Dedifferentiated amniotic fluid mesenchymal stem cell (primary cell): ENCODE results near the gene CCDC33.

ENCODE experiments used
- DNase-seq: peaks from one replicate; pipeline ENCODE4 v3.0.0-alpha.2; 2016; ENCODE audit errors: extremely low spot score

CCDC33 gene

DNA sequence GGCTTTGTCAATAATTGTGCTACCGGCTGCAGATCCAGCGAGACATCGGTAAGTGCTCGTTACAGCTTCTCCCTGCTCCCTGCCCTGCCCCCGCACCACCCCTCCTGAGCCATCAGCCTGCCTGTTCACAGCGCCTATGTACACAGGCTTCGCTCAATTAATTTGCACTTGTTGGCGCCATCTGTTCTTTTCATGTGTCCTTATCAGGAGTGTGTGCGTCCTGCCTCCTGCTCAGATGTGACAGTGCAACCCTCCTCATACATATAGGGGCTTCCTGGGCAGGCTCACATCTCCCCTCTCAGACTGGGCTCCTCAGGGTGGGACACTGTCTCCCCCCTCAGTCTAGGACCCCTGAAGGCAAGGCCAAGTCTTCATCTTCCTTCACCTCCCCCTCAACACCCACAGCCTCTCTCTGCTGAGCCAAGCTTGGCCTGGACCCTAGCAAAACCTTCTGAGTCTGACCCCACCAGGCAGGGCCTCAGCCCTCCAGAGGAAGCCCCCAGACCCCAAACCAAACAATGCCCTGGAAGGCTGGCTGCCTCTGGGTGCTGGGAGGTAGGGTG is 76.4 kb downstream of the CCDC33 start:
- DNase-seq: no peak

- DNase-seq: no peak
These were observed 77.8 kb downstream of the CCDC33 start for GRCh38 chr15:74313889-74314288.

DNA sequence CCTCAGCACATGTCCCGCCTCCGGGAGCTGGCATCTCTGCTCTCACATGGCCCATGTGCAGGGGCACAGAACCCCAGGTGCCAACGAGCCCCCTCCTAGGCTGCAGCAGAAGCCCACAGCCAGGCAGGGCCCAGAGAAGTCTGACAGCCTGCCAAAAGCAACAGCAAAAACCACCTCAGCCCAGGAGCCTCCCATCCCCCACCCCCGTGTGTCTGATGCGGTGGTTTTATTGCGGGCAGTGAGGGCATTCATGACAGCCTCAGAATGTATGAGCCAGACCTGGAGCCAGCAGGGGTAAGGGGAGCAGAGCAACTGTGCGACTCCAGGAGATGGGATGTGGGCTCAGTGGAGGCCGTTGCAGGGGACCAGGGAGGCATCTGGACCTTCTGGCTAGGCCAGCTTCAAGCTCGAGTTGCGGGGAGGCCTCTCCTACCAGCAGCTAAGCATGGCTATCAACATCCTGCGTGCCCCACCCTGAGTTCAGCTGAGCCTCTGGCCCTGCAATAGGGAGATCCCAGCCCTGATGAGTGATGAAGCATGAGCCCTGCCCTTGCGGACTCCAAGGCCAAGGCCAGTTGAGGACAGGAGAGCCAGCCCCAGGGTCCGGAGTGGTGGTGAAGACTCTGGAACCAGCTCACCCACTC is 78.8 kb downstream of the CCDC33 start:
- DNase-seq: no peak

DNA sequence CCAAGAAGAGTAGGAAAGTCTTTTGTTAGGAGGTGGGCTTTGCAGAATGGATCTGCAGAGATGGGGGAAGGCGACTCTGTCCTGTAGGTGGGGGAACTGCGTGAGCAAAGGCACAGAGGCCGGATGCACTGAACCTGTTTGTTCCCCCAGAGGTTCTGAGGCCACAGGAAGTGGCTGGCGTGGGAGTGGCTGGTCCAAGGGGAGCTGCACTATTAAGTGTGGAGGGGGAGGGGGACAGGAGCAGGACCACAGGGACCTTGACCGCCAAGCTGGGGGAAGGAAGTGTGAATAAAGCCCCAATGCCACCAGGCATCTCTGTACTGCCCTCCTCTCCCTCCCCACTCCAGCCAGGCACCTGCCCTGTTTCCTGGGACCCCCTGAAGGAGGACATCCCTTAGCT is 79.5 kb downstream of the CCDC33 start:
- DNase-seq: no peak

DNA sequence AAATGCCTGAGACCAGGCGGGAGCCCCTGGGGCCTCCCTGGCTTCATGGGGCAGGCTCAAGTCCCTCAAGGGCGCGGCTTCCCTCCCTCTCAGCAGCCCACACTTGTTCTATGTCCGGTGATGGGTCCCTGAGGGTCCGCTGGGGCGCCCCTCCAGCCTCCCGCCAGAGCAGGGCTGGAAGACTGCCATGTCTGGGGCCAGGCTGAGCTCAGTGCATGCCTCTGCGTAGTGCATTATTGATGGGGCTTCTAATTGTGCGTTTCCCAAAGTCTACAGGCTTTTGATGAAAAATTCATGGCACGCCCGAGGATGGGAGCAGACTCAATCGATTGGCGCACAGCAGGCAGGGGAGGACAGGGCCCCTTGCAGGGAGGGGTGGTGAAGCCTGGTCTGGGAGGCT is 80.0 kb downstream of the CCDC33 start:
- no peak for DNase-seq

GRCh38 chr15:74317820-74318375 is 81.8 kb downstream of the CCDC33 start:
- DNase-seq: peak; percentile 97

- DNase-seq: no peak
These were observed 82.4 kb downstream of the CCDC33 start for GRCh38 chr15:74318376-74319137.

GRCh38 chr15:74319138-74319460 is 83.0 kb downstream of the CCDC33 start:
- no peak for DNase-seq

DNA sequence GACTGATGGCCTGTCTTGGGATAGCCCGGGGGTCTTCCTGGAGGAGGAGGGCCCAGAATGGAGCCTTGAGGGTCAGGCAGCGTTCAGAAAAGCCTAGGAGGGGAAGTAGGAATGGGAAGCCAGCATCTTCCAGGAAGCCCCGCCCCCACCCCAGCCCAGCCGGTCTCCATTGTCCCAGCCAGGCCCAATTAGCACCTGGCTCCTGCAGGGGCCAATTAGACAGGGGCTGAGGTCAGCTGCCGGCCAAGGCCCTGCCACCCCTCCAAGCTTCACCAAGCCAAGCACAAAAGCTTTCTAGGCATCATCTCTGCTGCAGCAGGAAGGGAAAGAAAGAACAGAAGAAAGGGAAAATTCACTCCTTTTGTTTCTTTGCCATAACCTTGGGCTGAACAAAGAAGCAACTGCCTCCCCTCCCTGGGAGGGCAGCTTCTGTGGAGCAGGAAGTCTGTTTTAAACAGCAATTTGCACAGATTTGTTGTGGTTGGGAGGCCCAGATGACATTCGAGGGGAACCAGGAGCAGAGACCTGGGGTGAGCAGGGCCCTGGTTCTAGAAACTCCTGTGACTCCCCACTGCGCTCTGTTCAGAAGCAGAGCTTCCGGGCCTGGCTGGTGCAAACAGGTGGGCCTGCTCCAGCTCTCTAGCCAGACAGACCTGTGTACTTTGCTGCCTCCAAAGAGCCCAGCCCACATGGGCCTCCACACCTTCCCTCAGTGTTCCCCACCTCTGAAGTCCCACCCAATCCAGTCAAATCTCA is 83.6 kb downstream of the CCDC33 start:
- DNase-seq: no peak

DNA sequence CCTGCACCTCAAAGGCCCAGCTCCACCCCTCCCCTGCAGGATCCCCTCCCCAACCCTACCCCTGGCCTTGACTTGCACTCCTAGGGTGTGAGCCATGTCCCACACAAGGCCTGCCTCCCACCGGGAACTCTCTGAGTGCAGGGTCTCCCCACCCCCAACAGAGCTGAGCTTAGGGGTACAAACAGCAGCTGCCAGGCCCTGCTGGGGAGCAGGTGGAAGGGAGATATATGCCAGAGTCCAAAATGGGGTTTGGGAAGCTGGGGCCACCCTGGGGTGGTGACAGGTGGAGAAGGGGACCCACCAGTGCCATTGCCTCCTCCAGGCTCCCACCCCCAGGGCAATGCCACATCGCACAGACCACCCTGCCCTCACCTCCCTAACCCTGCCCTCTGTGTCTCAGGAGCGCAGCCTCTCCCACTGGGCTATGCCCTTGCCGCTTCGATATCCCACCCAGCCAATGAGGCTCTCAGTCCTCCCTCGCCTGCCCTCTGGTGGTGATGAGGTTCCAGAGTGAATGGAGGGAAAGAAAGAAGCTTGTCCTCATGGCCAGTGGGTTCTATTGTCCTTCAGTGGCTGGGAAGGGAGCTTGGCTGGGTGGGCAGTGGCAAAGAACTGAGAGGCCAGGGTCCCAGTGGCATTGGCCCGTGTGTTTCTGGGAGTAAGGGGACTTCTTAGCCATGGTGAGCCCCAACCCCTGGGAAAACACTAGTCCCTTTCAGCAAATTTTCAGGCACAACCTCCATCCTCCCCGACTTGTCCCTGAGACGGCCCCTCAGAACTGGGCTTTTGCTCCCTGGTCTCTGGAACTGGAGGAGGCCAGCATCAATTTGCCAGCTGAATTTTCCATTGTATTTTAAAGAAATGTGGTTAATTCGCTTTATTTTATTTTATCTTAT is 84.5 kb downstream of the CCDC33 start:
- peak; percentile 49 for DNase-seq

- DNase-seq: peak; percentile 53
These were observed 86.5 kb downstream of the CCDC33 start for GRCh38 chr15:74322558-74323180.

DNA sequence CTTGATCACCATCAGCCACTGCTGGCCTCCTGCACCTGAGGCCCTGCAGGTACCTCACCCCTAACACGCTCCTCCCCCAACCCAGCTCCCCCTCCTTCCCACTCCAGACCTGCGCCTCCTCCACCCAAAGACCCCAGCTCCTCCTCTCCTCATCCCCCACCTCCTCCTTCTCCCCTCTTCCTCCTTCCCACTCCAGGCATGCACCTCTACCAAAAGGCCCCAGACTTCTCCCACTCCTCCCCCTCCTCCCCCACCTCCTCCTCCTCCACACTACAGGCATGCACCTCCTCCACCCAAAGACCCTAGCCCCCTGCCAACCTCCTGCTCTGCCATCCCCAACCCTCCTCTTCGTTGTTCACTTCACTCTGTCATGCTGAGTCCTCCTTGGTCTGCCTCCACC is 88.6 kb downstream of the CCDC33 start:
- no peak for DNase-seq

DNA sequence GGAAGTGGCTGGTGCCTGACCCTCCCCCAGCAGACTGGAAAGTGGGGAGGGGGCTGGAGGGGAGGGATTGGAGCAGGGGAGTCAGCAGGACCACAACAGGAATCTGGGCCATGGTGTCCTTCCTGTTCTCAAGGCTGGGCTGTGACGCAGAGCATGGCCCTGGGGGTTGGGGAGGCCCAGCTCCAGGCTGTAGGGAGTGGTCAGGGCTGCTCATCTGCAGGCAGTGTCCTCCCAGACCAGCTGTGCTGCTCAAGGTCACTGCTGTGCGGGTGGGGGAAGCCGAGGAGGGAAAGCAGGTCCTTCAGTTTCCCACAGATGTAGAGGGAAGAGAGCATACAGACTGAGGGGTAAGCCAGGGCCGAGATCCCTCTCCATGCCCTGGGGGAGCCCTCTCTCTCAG is 90.6 kb downstream of the CCDC33 start:
- DNase-seq: no peak

- DNase-seq: no peak
These were observed 91.6 kb downstream of the CCDC33 start for GRCh38 chr15:74327756-74328155.

DNA sequence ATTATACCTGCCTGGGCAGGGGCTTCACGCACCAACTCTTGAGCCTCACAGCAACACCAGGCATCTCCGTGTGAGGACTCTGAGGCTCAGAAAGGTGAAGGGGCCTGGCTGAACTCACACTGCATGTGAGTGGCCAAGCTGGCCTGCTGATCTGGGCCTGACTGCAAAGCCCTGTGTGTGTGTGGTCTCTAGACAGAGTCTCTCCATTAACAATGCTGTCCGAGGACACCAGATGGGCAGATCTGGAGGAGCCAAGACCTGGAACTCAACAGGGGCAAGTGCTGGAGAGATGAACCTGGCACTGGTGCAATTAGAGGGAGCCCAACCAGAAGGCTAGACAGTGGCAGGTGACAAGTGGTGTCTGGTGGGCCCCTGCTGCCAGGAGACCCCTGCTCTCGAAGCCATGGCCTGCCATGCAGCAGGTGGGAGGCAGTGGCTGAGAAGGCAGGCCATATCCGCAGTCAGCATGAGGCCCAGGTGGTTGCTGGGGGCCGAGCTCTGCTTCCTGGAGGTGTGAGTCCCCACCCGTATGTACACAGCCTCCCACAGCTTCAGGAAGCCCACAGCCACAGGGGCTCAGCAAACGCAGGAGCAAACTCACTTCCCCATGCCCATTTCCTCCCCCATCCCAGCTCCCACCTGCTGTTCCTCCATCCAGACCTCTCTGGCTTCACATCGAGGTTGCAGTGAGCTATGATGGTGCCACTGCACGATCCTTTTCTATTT is 92.4 kb downstream of the CCDC33 start:
- DNase-seq: no peak

GRCh38 chr15:74330861-74331408 is 94.8 kb downstream of the CCDC33 start:
- no peak for DNase-seq

GRCh38 chr15:74332011-74332410 is 95.9 kb downstream of the CCDC33 start:
- no peak for DNase-seq

DNA sequence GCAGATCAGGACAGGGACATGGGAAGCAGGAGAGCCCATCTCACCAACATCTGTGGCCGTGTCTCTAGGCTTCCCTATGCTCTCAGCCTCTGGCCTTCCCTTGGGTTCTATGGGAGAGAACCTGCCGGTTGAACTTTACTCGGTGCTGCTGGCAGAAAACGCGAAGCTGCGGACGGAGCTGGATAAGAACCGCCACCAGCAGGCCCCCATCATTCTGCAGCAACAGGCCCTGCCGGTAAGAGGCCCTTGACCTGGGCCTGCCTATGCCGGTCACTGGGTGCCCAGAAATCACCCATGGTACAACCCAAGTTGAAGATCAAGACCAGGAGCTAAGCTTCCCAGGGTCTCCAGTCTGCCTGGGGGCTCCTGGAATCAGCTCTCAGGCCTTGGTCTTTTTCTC is 96.5 kb downstream of the CCDC33 start:
- no peak for DNase-seq

DNA sequence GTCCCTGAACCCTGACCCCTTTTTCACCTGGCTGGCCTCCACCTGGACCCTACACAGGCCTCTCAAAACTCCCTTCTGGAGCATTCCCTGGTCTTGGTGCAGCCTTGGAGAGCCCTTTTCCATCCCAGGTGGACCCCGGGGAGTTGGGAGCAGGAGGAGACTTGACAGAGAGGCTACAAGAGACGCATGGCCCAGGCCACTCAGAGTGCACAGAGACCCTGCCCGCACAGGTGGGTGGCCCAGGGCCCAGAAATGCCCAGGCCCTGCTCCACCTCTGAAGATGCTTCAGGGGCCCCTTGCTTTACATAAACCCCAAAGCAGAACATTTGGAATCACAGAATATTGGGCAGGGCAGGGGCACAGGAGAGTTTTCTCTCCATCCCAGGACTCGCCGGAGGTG is 97.0 kb downstream of the CCDC33 start:
- DNase-seq: no peak

DNA sequence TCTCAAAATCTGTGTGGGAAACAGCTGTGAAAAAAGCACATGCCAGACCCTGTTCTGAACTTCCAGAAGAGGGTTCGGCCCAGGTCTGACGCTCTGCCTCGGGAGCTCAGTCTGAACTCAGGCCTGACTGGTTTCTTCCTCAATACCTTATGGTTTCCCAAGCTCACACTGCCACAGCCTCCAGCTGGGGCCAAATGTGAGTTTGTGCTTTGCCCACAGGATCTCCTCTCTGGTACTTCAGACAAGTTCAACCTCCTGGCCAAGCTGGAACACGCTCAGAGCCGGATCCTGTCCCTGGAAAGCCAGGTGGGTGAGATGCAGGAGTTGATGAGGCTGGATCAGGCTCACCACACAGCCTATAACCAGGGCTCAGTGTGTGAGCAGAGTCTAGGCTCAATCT is 97.5 kb downstream of the CCDC33 start:
- no peak for DNase-seq
